Aorta (tissue), 5 donors: ENCODE data around the gene GDPD2. TPM values are rescaled to one million over a fixed set of nuclear protein-coding genes. Genes with fewer than 3 reads are reported as not detected.

ENCODE experiments used
- ATAC-seq: fragments of 200-7000 bp; cut with Tn5 transposase; one replicate; pipeline ENCODE4 v1.9.1; 2022; ENCODE audit warnings: moderate library complexity; ENCODE audit not compliant: low FRiP score
- DNase-seq, 2 donors: peaks; one replicate each; pipeline ENCODE4 v3.0.0-alpha.2; 2020
- H3K27ac ChIP-seq, 2 donors: one replicate each; pipeline ENCODE4 v1.5.1; 2013; ENCODE audit warnings: low read length in 2 of 2, mild to moderate bottlenecking in 2 of 2, moderate library complexity in 2 of 2, control low read depth in 1 of 2, inconsistent platforms in 1 of 2, low read depth in 1 of 2
- H3K27me3 ChIP-seq, 2 donors: one replicate each; pipeline ENCODE4 v1.6.1; 2013; ENCODE audit warnings: control low read depth in 1 of 2, low read length in 1 of 2, mild to moderate bottlenecking in 1 of 2, moderate library complexity in 1 of 2; ENCODE audit not compliant: insufficient read depth in 2 of 2, control insufficient read depth in 1 of 2
- H3K36me3 ChIP-seq, 2 donors: one replicate each; pipeline ENCODE4 v1.6.1; 2013; ENCODE audit warnings: control low read depth in 1 of 2, low read length in 1 of 2, mild to moderate bottlenecking in 1 of 2; ENCODE audit not compliant: insufficient read depth in 2 of 2, control insufficient read depth in 1 of 2
- H3K4me1 ChIP-seq, 2 donors: one replicate each; pipeline ENCODE4 v1.6.1; 2013; ENCODE audit warnings: low read length in 2 of 2, control low read depth in 1 of 2, mild to moderate bottlenecking in 1 of 2, moderate library complexity in 1 of 2; ENCODE audit not compliant: insufficient read depth in 2 of 2, control insufficient read depth in 1 of 2
- H3K4me3 ChIP-seq, 2 donors: one replicate each; pipeline ENCODE4 v1.5.1; 2013; ENCODE audit warnings: low read length in 2 of 2, control low read depth in 1 of 2, mild to moderate bottlenecking in 1 of 2
- H3K9me3 ChIP-seq: one replicate; pipeline ENCODE4 v1.6.1; 2013; ENCODE audit warnings: mild to moderate bottlenecking, low read length; ENCODE audit not compliant: control insufficient read depth
- WGBS, 2 donors: extraction: QIAGEN DNeasy Blood & Tissue Kit; methylation state at CpG; one replicate each; pipeline ENCODE4 v1.1.7; 2013; 5-methylcytosine and 5-hydroxymethylcytosine counted together
- intact Hi-C, 2 donors: fragments of 100-400 bp; cut with DNase I; formaldehyde crosslinking; loops; one replicate each; pipeline versions ENCODE4 v1.14.2 to v1.15.0; 2022
- polyA plus RNA-seq, 2 donors: library from polyadenylated mRNA; stranded (reverse); fragments of 200-250 nt; gene quantifications; one replicate each; pipeline ENCODE4 v1.2.3, GENCODE V29; 2013
- total RNA-seq, 2 donors: library from RNA; stranded (reverse); fragmentation: NEBNext Ultra II Directional; extraction: Animal tissue kit (Norgen Biotek cat#: 25700); gene quantifications; one replicate each; pipeline ENCODE4 v1.2.1, GENCODE V29; 2021
- donor health status: healthy with polysubstance abuse.
- donor health status: Bipolar disorder and iron deficiency.
- donor health status: DM: no; HTN: no; CAD: no.
- donor health status: DM: no; HTN: no; CAD: no.
- donor health status: DM: yes; HTN: yes; CAD: no.

Gene GDPD2
- total and polyA plus RNA-seq, 4 donors: 1.0 TPM; not detected in 3

DNA sequence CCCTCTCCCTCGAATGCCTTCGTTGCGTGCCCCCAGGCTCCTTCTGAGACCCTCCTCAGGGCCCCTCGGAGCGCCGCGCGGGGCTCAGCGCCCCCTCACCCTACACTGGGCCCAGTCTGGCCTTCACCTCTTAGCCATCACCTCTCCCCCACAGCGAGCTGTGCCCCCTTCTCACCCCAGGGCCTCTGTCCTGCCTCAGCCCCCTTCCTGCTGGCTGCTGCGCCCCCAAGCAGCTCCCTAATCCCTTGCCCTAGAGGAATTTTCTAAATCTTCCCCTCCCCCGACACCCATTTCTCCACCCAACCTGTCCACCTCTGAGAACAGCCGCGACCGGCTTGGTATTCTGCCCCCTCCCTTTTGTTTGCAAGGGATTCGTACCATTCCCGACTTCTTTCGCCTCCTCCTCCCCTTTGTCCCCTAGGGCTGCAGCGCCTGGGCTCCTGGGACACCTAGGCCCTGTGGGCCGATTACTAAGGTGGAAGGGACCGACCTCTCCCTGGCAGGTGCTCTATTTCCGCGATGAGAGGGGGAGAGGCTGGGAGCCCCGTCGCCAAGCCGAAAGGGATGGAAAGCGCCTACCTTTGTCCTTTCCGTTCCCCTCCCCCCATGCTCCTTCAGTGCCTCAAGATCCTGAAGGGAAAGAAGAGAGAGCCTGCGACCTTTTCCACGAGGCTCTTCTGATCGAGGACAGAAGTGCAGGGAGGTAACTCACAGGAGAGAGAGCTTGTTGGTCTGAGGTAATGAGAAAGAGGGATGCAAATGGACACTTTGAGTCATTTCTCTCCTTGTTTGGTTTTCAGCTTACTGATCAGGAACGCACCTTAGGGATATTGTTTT lies 32.5 kb downstream of the GDPD2 start:
- Histone ChIP-seq H3K27ac (peak overlapping the region in 1 of 2 donors; percentile 81), H3K4me1 (no peaks in the 10 kb centered on the region), H3K36me3 (no peaks in the 10 kb centered on the region), H3K27me3 (no peaks in the 10 kb centered on the region), H3K9me3 (no peaks in the 10 kb centered on the region), H3K4me3 (peak overlapping the region; percentile 14 to 67)
- no peak for ATAC-seq
- 16 to 30% methylated on average over 32 of the region's 32 CpGs for WGBS, 2 donors
- intact Hi-C loops: loop anchor here in 1 of 2 donors (2.0 kb wide), 1 partner anchor 97 kb away; no protein-coding TSS in a partner anchor
- DNase-seq: no peak

DNA sequence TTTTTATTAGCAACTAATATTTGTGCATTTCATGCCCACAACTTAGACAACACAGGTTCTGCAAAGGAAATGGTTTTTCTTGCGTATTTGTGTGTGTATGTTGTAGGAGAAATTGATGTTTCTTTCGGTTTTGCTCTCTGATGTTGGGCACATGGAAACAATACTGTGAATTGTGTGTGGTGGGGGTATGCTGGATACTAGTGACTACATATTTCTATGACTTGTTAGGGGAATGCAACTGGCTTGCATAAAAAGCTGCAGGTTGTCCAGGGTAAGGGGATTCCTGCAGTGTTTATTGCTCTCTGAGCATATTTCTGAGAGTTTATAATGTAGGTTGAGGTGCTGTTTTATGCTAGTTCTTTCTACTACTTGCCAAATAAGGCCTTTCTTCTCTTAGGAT lies 33.1 kb downstream of the GDPD2 start:
- H3K9me3 ChIP-seq: no peaks in the 10 kb centered on the region
- no peaks in the 10 kb centered on the region for H3K27me3 ChIP-seq
- H3K27ac ChIP-seq: no peak overlapping the region
- H3K4me3 ChIP-seq: no peak overlapping the region
- no peak for ATAC-seq
- no peak for DNase-seq
- no peaks in the 10 kb centered on the region for H3K36me3 ChIP-seq
- H3K4me1 ChIP-seq: no peaks in the 10 kb centered on the region
- intact Hi-C loops: no loop called here
- WGBS, 2 donors: 41 to 52% methylated on average over 2 of the region's 2 CpGs

DNA sequence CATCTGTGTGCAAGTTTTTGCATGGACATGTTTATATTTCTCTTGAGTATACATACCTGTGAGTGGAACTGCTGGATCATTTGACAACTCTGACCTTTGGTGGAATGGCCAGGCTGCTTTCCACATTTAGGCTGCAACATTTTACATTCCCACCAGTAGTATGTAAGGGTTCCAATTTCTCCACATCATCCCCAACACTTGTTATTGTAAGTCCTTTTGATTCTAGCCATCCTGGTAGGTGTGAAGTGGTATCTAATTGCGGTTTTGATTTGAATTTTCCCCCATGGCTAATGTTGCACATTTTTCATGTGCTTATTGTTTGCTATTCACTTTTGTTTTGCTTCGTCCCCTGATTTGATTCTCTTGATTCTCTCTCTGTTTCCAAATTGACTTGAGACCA lies 37.9 kb downstream of the GDPD2 start:
- Histone ChIP-seq H3K27ac (no peak overlapping the region), H3K4me3 (no peak overlapping the region), H3K36me3 (no peaks in the 10 kb centered on the region), H3K9me3 (no peaks in the 10 kb centered on the region), H3K27me3 (no peaks in the 10 kb centered on the region), H3K4me1 (no peaks in the 10 kb centered on the region)
- ATAC-seq: no peak
- intact Hi-C loops: no loop called here
- no peak for DNase-seq
- WGBS, 2 donors: 77 to 98% methylated on average over 2 of the region's 2 CpGs

DNA sequence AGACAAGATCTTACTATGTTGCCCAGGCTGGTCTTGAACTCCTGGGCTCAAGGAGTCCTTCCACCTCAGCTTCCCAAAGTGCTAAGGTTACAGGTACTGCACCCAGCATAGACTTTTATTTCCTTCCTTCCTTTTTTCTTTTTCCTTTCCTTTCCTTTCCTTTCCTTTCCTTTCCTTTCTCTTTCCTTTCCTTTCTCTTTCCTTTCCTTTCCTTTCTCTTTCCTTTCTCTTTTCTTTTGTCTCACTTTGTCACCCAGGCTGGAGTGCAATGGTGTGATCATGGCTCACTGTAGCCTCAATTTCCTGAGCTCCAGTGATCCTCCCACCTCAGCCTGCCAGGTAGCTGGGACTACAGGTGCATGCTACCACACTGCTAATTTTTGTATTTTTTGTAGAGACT lies 40.9 kb downstream of the GDPD2 start:
- Histone ChIP-seq H3K4me3 (no peak overlapping the region), H3K27me3 (no peaks in the 10 kb centered on the region), H3K36me3 (no peaks in the 10 kb centered on the region), H3K9me3 (no peaks in the 10 kb centered on the region), H3K4me1 (no peaks in the 10 kb centered on the region), H3K27ac (no peak overlapping the region)
- ATAC-seq (no peak), DNase-seq (no peak)
- intact Hi-C loops: no loop called here

DNA sequence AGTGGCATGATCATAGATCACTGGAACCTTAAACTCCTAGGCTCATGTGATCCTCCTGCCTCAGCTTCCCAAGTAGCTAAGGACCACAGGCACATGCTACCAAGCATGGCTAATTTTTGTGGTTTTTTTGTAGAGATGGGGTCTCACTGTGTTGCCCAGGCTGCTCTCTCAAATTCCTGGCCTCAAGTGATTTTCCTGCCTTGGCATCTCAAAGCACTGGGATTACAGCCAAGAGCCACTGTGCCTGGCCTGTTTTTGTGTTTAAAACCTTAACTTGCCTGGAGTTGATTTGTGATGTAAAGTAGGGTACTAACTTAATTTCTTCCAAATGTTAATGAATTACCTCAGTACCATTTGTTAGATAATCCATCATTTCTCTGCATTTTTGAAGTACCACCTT lies 43.9 kb downstream of the GDPD2 start:
- ATAC-seq: no peak
- no peak overlapping the region for H3K27ac ChIP-seq
- DNase-seq: no peak
- H3K9me3 ChIP-seq: no peaks in the 10 kb centered on the region
- no peak overlapping the region for H3K4me3 ChIP-seq
- no peaks in the 10 kb centered on the region for H3K27me3 ChIP-seq
- H3K36me3 ChIP-seq: no peaks in the 10 kb centered on the region
- intact Hi-C loops: no loop called here
- no peaks in the 10 kb centered on the region for H3K4me1 ChIP-seq

DNA sequence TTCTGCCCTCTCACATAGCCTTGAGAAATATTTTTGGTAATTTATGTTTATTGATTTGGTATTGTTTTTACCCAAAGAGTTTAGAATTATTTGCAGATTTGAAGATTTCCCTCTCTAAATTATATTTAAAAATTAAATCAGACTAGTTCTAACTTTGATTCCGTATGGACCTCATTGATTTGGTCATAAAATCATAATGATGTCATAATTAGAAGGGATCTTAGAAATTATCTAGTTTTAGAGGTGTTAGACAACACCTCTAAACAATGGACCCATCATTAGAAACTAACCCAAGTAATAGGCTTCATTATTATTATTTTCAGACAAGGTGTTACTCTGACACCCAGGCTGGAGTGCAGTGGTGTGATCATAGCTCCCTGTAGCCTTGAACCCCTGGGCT lies 45.6 kb downstream of the GDPD2 start:
- DNase-seq (no peak), ATAC-seq (no peak)
- 53 to 93% methylated on average over 1 of the region's 1 CpG for WGBS, 2 donors
- intact Hi-C loops: no loop called here
- Histone ChIP-seq H3K4me1 (no peaks in the 10 kb centered on the region), H3K9me3 (no peaks in the 10 kb centered on the region), H3K27ac (no peak overlapping the region), H3K27me3 (no peaks in the 10 kb centered on the region), H3K4me3 (no peak overlapping the region), H3K36me3 (no peaks in the 10 kb centered on the region)

DNA sequence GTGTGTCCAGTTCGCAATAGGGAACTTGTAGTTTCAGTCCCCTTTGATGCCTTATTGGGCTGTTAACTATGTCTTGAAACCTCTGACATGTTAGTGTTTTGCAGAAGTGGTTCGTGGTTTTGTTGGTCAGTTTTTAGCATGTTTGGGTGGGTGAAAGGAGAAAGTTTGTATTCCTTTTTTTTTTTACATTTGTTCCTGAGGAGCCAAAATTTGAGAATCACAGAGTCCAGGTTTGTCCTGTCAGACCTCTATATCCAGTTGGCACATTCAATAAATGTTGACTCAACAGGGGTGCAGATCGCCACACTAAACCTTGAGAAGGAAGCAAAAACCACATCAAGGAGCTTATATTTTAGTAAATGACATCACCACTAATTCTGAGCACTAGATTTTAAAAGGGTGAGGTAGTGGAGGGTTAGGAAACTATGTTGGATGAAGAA lies 47.8 kb downstream of the GDPD2 start:
- intact Hi-C loops: no loop called here
- Histone ChIP-seq H3K27me3 (no peaks in the 10 kb centered on the region), H3K9me3 (no peaks in the 10 kb centered on the region), H3K4me3 (no peak overlapping the region), H3K36me3 (no peaks in the 10 kb centered on the region), H3K27ac (no peak overlapping the region), H3K4me1 (no peaks in the 10 kb centered on the region)
- DNase-seq (no peak), ATAC-seq (no peak)
- WGBS, 2 donors: 30 to 44% methylated on average over 3 of the region's 3 CpGs

DNA sequence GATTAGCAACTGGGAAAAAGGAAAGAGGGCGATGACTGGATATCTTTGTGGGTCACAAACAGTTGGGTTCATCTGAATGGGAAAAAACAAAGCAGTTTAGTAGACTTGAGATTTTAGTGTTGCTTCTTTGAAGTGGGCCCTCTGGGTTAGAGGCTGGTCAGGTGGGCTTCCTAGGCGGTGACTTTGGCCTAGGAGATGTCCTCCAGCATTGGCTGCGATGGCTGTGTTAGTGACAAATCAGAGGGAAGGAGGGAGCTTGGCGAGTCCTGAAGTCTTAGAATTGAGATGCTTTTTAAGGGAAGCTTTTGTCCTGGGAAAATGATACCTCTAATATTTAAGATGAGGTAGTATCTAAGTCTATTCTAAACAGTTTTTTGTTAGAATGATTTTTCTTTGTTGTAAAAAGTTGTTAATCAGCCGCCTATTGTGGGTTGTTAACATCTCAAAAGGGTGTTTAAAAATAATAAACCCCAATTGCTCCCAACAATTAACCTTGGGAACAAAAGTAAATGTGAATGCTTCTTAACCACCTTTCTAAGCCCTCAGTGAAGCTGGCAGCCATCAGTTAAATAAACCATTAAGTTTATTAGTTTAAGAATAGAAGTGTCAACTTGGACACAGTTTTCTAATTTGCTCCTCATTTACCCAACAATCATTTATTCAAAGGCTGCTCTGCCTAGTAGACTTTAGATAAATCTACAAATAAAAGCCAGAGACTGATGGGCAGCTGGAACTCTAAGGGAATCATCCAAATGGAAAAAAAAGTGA lies 53.2 kb downstream of the GDPD2 start:
- ATAC-seq (no peak), DNase-seq (no peak)
- Histone ChIP-seq H3K27ac (no peak overlapping the region), H3K27me3 (no peaks in the 10 kb centered on the region), H3K36me3 (no peaks in the 10 kb centered on the region), H3K4me1 (peaks cover 0 to 6% of the 10 kb centered on the region in 2 donors), H3K9me3 (no peaks in the 10 kb centered on the region), H3K4me3 (no peak overlapping the region)
- WGBS, 2 donors: 63 to 90% methylated on average over 5 of the region's 5 CpGs
- intact Hi-C loops: no loop called here
